IMR-90 (cell line): ENCODE results near the gene LHFPL6. TPM values are rescaled to one million over a fixed set of nuclear protein-coding genes. Genes with fewer than 3 reads are reported as not detected.

ENCODE experiments used
- ATAC-seq: fragments of 200-7000 bp; cut with Tn5 transposase; 2 replicates; pipeline ENCODE4 v1.9.1; 2020; ENCODE audit warnings: low read depth, mild to moderate bottlenecking, moderate library complexity
- BruUV-seq: library from RNA; stranded (reverse); fragments of 400-500 nt; replicated peaks from 2 replicates; lab custom pipeline; 2021; lab: Mats Ljungman, UMichigan
- CTCF ChIA-PET: fragments of 300-600 bp; formaldehyde crosslinking; extraction: SDS; loops from one replicate; lab custom pipeline; 2021; ENCODE audit warnings: antibody characterized with exemption; lab: Yijun Ruan, JAX
- POLR2A ChIA-PET: fragments of 300-600 bp; sonication (Branson Sonifier 250); formaldehyde crosslinking; loops from one replicate; lab custom pipeline; 2022; ENCODE audit warnings: antibody characterized with exemption; ENCODE audit not compliant: unreplicated experiment; lab: Charles Lee
- DNase-seq: peaks from one replicate; pipeline ENCODE4 v3.0.0; 2013
- H2AFZ ChIP-seq: replicated peaks from 2 replicates; pipeline ENCODE3; 2013; ENCODE audit warnings: low read length, mild to moderate bottlenecking; ENCODE audit not compliant: poor library complexity
- H2AK5ac ChIP-seq: 2 replicates; pipeline ENCODE4 v1.6.1; 2013; ENCODE audit warnings: low read depth, low read length, inconsistent platforms
- H2AK9ac ChIP-seq: replicated peaks from 2 replicates; pipeline ENCODE3; 2013; ENCODE audit warnings: mild to moderate bottlenecking, low read depth, low read length, moderate library complexity; ENCODE audit not compliant: poor library complexity
- H2BK120ac ChIP-seq: 2 replicates; pipeline ENCODE4 v1.6.1; 2013; ENCODE audit warnings: low read depth, low read length, inconsistent platforms
- H2BK15ac ChIP-seq: 3 replicates; pipeline ENCODE4 v1.6.1; 2013; ENCODE audit warnings: low read depth, low read length, inconsistent platforms
- H2BK20ac ChIP-seq: 2 replicates; pipeline ENCODE4 v1.6.1; 2013; ENCODE audit warnings: low read depth, mild to moderate bottlenecking, inconsistent platforms, low read length, moderate library complexity
- H2BK5ac ChIP-seq: 2 replicates; pipeline ENCODE4 v1.6.1; 2013; ENCODE audit warnings: mild to moderate bottlenecking, low read depth, low read length, inconsistent platforms; ENCODE audit not compliant: poor library complexity, severe bottlenecking
- H3K14ac ChIP-seq: replicated peaks from 2 replicates; pipeline ENCODE4 v1.6.1; 2013; ENCODE audit warnings: low read depth, low read length, inconsistent platforms
- H3K18ac ChIP-seq: 2 replicates; pipeline ENCODE4 v1.6.1; 2013; ENCODE audit warnings: low read depth, low read length, control low read depth
- H3K23ac ChIP-seq: 2 replicates; pipeline ENCODE4 v1.6.1; 2013; ENCODE audit warnings: low read depth, low read length, inconsistent platforms
- H3K27ac ChIP-seq: 2 replicates; pipeline ENCODE4 v1.5.1; 2013; ENCODE audit warnings: mild to moderate bottlenecking, control low read depth, low read length; ENCODE audit not compliant: insufficient read depth
- H3K27me3 ChIP-seq: 2 replicates; pipeline ENCODE4 v1.6.1; 2013; ENCODE audit warnings: low read length; ENCODE audit not compliant: control insufficient read depth, insufficient read depth
- H3K36me3 ChIP-seq: 2 replicates; pipeline ENCODE4 v1.6.1; 2013; ENCODE audit warnings: low read length, mixed read lengths; ENCODE audit not compliant: control insufficient read depth, insufficient read depth
- H3K4ac ChIP-seq: 2 replicates; pipeline ENCODE4 v1.6.1; 2013; ENCODE audit warnings: low read depth, low read length, inconsistent platforms
- H3K4me1 ChIP-seq: 2 replicates; pipeline ENCODE4 v1.6.1; 2013; ENCODE audit warnings: low read length, mixed read lengths; ENCODE audit not compliant: control insufficient read depth, insufficient read depth
- H3K4me2 ChIP-seq: 2 replicates; pipeline ENCODE4 v1.6.1; 2013; ENCODE audit warnings: low read depth, mild to moderate bottlenecking, control low read depth, low read length, moderate library complexity
- H3K4me3 ChIP-seq: 2 replicates; pipeline ENCODE4 v1.5.1; 2013; ENCODE audit warnings: low read depth, mild to moderate bottlenecking, control low read depth, low read length, moderate library complexity; ENCODE audit not compliant: insufficient read depth
- H3K56ac ChIP-seq: 2 replicates; pipeline ENCODE4 v1.6.1; 2013; ENCODE audit warnings: low read length, inconsistent platforms; ENCODE audit not compliant: insufficient read depth; ENCODE audit errors: extremely low read depth
- H3K79me1 ChIP-seq, 2 experiments: 2 replicates each; pipeline ENCODE4 v1.6.1; 2013; ENCODE audit warnings: low read length in 2 of 2, inconsistent platforms in 1 of 2, low read depth in 1 of 2
- H3K9ac ChIP-seq: 2 replicates; pipeline ENCODE4 v1.6.1; 2013; ENCODE audit warnings: low read depth, low read length, control low read depth
- H3K9me1 ChIP-seq: 2 replicates; pipeline ENCODE4 v1.6.1; 2013; ENCODE audit warnings: low read length, inconsistent platforms; ENCODE audit not compliant: insufficient read depth
- H3K9me3 ChIP-seq: 2 replicates; pipeline ENCODE4 v1.6.1; 2013; ENCODE audit warnings: low read length; ENCODE audit not compliant: control insufficient read depth, insufficient read depth
- H4K20me1 ChIP-seq: 2 replicates; pipeline ENCODE4 v1.6.1; 2013; ENCODE audit warnings: low read length, inconsistent platforms; ENCODE audit not compliant: insufficient read depth
- H4K5ac ChIP-seq: 2 replicates; pipeline ENCODE4 v1.6.1; 2013; ENCODE audit warnings: mild to moderate bottlenecking, low read depth, low read length, control low read depth
- H4K8ac ChIP-seq, 2 experiments: 2 replicates each; pipeline ENCODE4 v1.6.1; 2013; ENCODE audit warnings: low read depth in 2 of 2, low read length in 2 of 2, control low read depth in 1 of 2, inconsistent platforms in 1 of 2
- H4K91ac ChIP-seq: 2 replicates; pipeline ENCODE4 v1.6.1; 2013; ENCODE audit warnings: low read depth, low read length, inconsistent platforms; ENCODE audit not compliant: insufficient read depth
- BHLHE40 ChIP-seq: fragments of 150-350 bp; IDR thresholded peaks from 2 replicates; pipeline ENCODE4 v1.6.1; 2016; ENCODE audit warnings: mild to moderate bottlenecking, low read depth, low read length
- CEBPB ChIP-seq: IDR thresholded peaks from 2 replicates; pipeline ENCODE4 v1.6.1; 2012; ENCODE audit warnings: low read depth, low read length, improper control_type of control experiment
- CHD1 ChIP-seq: IDR thresholded peaks from 2 replicates; pipeline ENCODE4 v1.6.1; 2012; ENCODE audit warnings: low read depth, low read length, improper control_type of control experiment
- FOS ChIP-seq: fragments of 150-350 bp; IDR thresholded peaks from 2 replicates; pipeline ENCODE4 v1.6.1; 2016; ENCODE audit warnings: low read depth, low read length
- MAFK ChIP-seq: IDR thresholded peaks from 2 replicates; pipeline ENCODE4 v1.6.1; 2012; ENCODE audit warnings: low read depth, low read length, improper control_type of control experiment
- MAZ ChIP-seq: IDR thresholded peaks from 2 replicates; pipeline ENCODE4 v1.6.1; 2012; ENCODE audit warnings: low read depth, mild to moderate bottlenecking, low read length, improper control_type of control experiment, moderate library complexity, borderline replicate concordance
- MXI1 ChIP-seq: IDR thresholded peaks from 2 replicates; pipeline ENCODE4 v1.6.1; 2012; ENCODE audit warnings: low read depth, mild to moderate bottlenecking, low read length, moderate library complexity, borderline replicate concordance
- NFE2L2 ChIP-seq: fragments of 150-350 bp; IDR thresholded peaks from 2 replicates; pipeline ENCODE4 v1.6.1; 2016; ENCODE audit warnings: low read depth, mild to moderate bottlenecking, low read length
- POLR2A ChIP-seq: IDR thresholded peaks from 2 replicates; pipeline ENCODE4 v1.6.1; 2012; ENCODE audit warnings: mild to moderate bottlenecking, low read depth, low read length
- RAD21 ChIP-seq: IDR thresholded peaks from 2 replicates; pipeline ENCODE4 v1.6.1; 2012; ENCODE audit warnings: low read length, improper control_type of control experiment
- RCOR1 ChIP-seq: IDR thresholded peaks from 2 replicates; pipeline ENCODE4 v1.6.1; 2012; ENCODE audit warnings: mild to moderate bottlenecking, low read length, improper control_type of control experiment; ENCODE audit not compliant: insufficient replicate concordance
- RFX5 ChIP-seq: IDR thresholded peaks from 2 replicates; pipeline ENCODE4 v1.8.0; 2012; ENCODE audit warnings: low read depth, mild to moderate bottlenecking, low read length, moderate library complexity
- SMC3 ChIP-seq: fragments of 150-350 bp; IDR thresholded peaks from 2 replicates; pipeline ENCODE4 v1.6.1; 2016; ENCODE audit warnings: low read depth, mild to moderate bottlenecking, antibody characterized with exemption, low read length, moderate library complexity
- WGBS, 2 experiments: methylation state at CpG; one replicate each; pipeline versions ENCODE4 v1.1.5 to v1.1.7; 2013; ENCODE audit warnings: missing lambda C conversion rate in 2 of 2; ENCODE audit not compliant: insufficient read length in 1 of 2; ENCODE audit errors: extremely low coverage in 2 of 2; 5-methylcytosine and 5-hydroxymethylcytosine counted together
- dilution Hi-C: fragments of 300-500 bp; cut with HindIII; formaldehyde crosslinking; loops from one replicate; pipeline ENCODE4 v1.14.3; 2018; ENCODE audit warnings: low sequenced_read_pairs; ENCODE audit not compliant: unreplicated experiment
- in situ Hi-C: fragments of 300-500 bp; cut with MboI; formaldehyde crosslinking; loops from 3 replicates; pipeline ENCODE4 v1.14.3; 2019; ENCODE audit warnings: low sequenced_read_pairs, inconsistent platforms, mixed read lengths
- intact Hi-C: fragments of 100-400 bp; cut with micrococcal nuclease; formaldehyde crosslinking; loops from 2 replicates; pipeline ENCODE4 v1.10.0; 2022
- polyA plus RNA-seq, 3 experiments: library from polyadenylated mRNA; depleted of rRNA; stranded (reverse); fragments of >200 nt; gene quantifications; 2 replicates each; pipeline ENCODE4 v1.2.3, GENCODE V29; 2012; ENCODE audit warnings: low replicate concordance in 1 of 3
- total RNA-seq: library from RNA; depleted of rRNA; stranded (reverse); fragments of >200 nt; gene quantifications from 2 replicates; pipeline ENCODE4 v1.2.3, GENCODE V29; 2012
- TF ChIP-seq, protein P1 (sequence below): fragments of 150-350 bp; IDR thresholded peaks from 2 replicates; pipeline ENCODE4 v1.6.1; 2017; ENCODE audit warnings: mild to moderate bottlenecking, antibody characterized with exemption, low read length, low read depth
- TF ChIP-seq, protein P2 (sequence below): fragments of 150-350 bp; IDR thresholded peaks from 2 replicates; pipeline ENCODE4 v1.6.1; 2016; ENCODE audit warnings: low read depth, mild to moderate bottlenecking, low read length, moderate library complexity, borderline replicate concordance
- TF ChIP-seq, protein P3 (sequence below): conservative IDR thresholded peaks from 2 replicates; pipeline ENCODE4 v1.5.1; 2012; ENCODE audit warnings: mild to moderate bottlenecking, low read depth, low read length, improper control_type of control experiment

Gene LHFPL6
- total and polyA plus RNA-seq, 2 of the 4 experiments (the other 2 are of a cell fraction) = 24.7 to 36.1 TPM

DNA sequence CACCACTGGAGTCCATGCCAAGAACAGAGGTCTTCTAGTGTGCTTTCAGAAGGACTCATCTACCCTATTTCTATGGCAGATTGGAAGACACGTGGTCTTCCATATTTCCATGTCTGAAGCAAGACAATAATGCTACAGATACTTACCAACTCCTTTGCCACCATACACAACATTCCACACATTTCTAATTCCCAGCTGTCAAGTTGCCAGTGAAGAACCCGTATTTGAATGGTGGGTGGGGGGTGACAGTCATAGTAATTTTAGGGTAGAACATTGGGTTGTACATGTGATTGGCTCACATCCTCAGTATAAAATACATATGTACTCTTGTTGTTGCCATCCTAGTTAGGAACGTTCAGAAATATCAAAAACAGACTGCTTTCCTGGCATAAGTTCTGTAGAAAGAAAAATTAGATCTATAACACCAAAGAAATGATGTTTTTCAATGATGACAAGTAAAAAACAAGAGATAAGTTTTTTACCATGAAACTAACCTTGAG lies 69.3 kb downstream of the LHFPL6 start:
- no peaks in the 10 kb centered on the region for H4K20me1 ChIP-seq
- no peak overlapping the region for H2AK5ac ChIP-seq
- no peak overlapping the region for H3K14ac ChIP-seq
- H3K18ac ChIP-seq = no peak overlapping the region
- DNase-seq (no peak), ATAC-seq (no peak)
- H2AFZ ChIP-seq = no peak overlapping the region
- intact Hi-C loops = no loop called here
- H3K4me3 ChIP-seq = no peak overlapping the region
- H2BK15ac ChIP-seq = no peak overlapping the region
- in situ Hi-C loops = no loop called here
- H3K9ac ChIP-seq = no peak overlapping the region
- ChIA-PET POLR2A (no interaction called here), CTCF (no interaction called here)
- H3K9me1 ChIP-seq = peaks cover 13% of the 10 kb centered on the region; the same call in 1 of the 2 replicates
- H3K4ac ChIP-seq = no peak overlapping the region
- peaks cover 8% of the 10 kb centered on the region for H3K4me1 ChIP-seq
- no peaks in the 10 kb centered on the region for H3K36me3 ChIP-seq
- H3K27me3 ChIP-seq = no peaks in the 10 kb centered on the region
- no peak overlapping the region for H2AK9ac ChIP-seq
- no peaks in the 10 kb centered on the region for H3K9me3 ChIP-seq
- H3K79me1 ChIP-seq = peaks cover 29 to 51% of the 10 kb centered on the region in 2 experiments
- H2BK120ac ChIP-seq = no peak overlapping the region
- no peak overlapping the region for H2BK20ac ChIP-seq
- no peak overlapping the region for H3K27ac ChIP-seq
- H4K5ac ChIP-seq = no peak overlapping the region; the same call in 1 of the 2 replicates
- no peak overlapping the region for H4K8ac ChIP-seq
- BruUV-seq = no TSS peak
- H3K4me2 ChIP-seq = no peak overlapping the region
- H3K56ac ChIP-seq = no peak overlapping the region
- dilution Hi-C loops = no loop called here
- TF ChIP-seq SMC3 = no peak
- no peak for TF ChIP-seq FOS
- no peak for TF ChIP-seq RFX5
- no peak for TF ChIP-seq MXI1
- TF ChIP-seq, protein P1, sequence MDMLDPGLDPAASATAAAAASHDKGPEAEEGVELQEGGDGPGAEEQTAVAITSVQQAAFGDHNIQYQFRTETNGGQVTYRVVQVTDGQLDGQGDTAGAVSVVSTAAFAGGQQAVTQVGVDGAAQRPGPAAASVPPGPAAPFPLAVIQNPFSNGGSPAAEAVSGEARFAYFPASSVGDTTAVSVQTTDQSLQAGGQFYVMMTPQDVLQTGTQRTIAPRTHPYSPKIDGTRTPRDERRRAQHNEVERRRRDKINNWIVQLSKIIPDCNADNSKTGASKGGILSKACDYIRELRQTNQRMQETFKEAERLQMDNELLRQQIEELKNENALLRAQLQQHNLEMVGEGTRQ = no peak
- TF ChIP-seq CHD1 = no peak
- no peak for TF ChIP-seq NFE2L2
- TF ChIP-seq BHLHE40 = no peak
- TF ChIP-seq RCOR1 = no peak
- no peak for TF ChIP-seq CEBPB
- no peak for TF ChIP-seq MAZ
- no peak for TF ChIP-seq RAD21
- TF ChIP-seq, protein P2, sequence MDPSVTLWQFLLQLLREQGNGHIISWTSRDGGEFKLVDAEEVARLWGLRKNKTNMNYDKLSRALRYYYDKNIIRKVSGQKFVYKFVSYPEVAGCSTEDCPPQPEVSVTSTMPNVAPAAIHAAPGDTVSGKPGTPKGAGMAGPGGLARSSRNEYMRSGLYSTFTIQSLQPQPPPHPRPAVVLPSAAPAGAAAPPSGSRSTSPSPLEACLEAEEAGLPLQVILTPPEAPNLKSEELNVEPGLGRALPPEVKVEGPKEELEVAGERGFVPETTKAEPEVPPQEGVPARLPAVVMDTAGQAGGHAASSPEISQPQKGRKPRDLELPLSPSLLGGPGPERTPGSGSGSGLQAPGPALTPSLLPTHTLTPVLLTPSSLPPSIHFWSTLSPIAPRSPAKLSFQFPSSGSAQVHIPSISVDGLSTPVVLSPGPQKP = no peak
- no peak for TF ChIP-seq MAFK
- TF ChIP-seq, protein P3, sequence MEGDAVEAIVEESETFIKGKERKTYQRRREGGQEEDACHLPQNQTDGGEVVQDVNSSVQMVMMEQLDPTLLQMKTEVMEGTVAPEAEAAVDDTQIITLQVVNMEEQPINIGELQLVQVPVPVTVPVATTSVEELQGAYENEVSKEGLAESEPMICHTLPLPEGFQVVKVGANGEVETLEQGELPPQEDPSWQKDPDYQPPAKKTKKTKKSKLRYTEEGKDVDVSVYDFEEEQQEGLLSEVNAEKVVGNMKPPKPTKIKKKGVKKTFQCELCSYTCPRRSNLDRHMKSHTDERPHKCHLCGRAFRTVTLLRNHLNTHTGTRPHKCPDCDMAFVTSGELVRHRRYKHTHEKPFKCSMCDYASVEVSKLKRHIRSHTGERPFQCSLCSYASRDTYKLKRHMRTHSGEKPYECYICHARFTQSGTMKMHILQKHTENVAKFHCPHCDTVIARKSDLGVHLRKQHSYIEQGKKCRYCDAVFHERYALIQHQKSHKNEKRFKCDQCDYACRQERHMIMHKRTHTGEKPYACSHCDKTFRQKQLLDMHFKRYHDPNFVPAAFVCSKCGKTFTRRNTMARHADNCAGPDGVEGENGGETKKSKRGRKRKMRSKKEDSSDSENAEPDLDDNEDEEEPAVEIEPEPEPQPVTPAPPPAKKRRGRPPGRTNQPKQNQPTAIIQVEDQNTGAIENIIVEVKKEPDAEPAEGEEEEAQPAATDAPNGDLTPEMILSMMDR = no peak
- TF ChIP-seq POLR2A = no peak
- no CpG with 5 or more reads among the region's 3 CpGs for WGBS, 2 experiments
- H4K91ac ChIP-seq = no peak overlapping the region
- H3K23ac ChIP-seq = no peak overlapping the region
- H2BK5ac ChIP-seq = no peak overlapping the region
